GM12878 (cell line): Measurements from ENCODE around the gene RASGRP2. TPM values are rescaled to one million over a fixed set of nuclear protein-coding genes. Genes with fewer than 3 reads are reported as not detected.

Experiments used
- KAT2A ChIP-seq: conservative IDR thresholded peaks from 2 replicates; pipeline ENCODE4 v1.6.1; 2011; ENCODE audit warnings: low read depth, low read length; ENCODE audit not compliant: control insufficient read depth
- MYC ChIP-seq: IDR thresholded peaks from 2 replicates; pipeline ENCODE4 v1.6.1; 2011; ENCODE audit warnings: mild to moderate bottlenecking, low read length, moderate library complexity, inconsistent platforms; ENCODE audit not compliant: insufficient read depth, insufficient replicate concordance, insufficient read length, severe bottlenecking
- NR2F1 ChIP-seq: fragments of 450-650 bp; conservative IDR thresholded peaks from 2 replicates; pipeline ENCODE4 v1.6.1; 2017; ENCODE audit warnings: mild to moderate bottlenecking
- POLR2AphosphoS2 ChIP-seq: IDR thresholded peaks from 2 replicates; pipeline ENCODE4 v1.6.1; 2011; ENCODE audit warnings: low read depth, mild to moderate bottlenecking, low read length, improper control_type of control experiment, moderate library complexity
- POLR2AphosphoS5 ChIP-seq: IDR thresholded peaks from 2 replicates; pipeline ENCODE4 v1.6.1; 2011; ENCODE audit warnings: mild to moderate bottlenecking, low read length, inconsistent platforms
- RAD51 ChIP-seq: fragments of 450-650 bp; IDR thresholded peaks from 2 replicates; pipeline ENCODE4 v1.6.1; 2016; ENCODE audit warnings: moderate library complexity, mild to moderate bottlenecking, inconsistent platforms
- SP1 ChIP-seq: IDR thresholded peaks from one replicate; pipeline ENCODE4 v1.6.1; 2011; ENCODE audit warnings: low read depth, low read length
- SUPT20H ChIP-seq: IDR thresholded peaks from 2 replicates; pipeline ENCODE4 v1.6.1; 2011; ENCODE audit warnings: low read depth, mild to moderate bottlenecking, low read length, moderate library complexity, borderline replicate concordance; ENCODE audit not compliant: control insufficient read depth
- TAF1 ChIP-seq: IDR thresholded peaks from 2 replicates; pipeline ENCODE4 v1.6.1; 2011; ENCODE audit warnings: mild to moderate bottlenecking, low read depth, low read length, borderline replicate concordance
- TBL1XR1 ChIP-seq: IDR thresholded peaks from 2 replicates; pipeline ENCODE4 v1.6.1; 2012; ENCODE audit warnings: low read depth, low read length, improper control_type of control experiment
- TCF12 ChIP-seq: IDR thresholded peaks from 2 replicates; pipeline ENCODE4 v1.6.1; 2011; ENCODE audit warnings: low read depth, mild to moderate bottlenecking, low read length
- ZNF207 ChIP-seq: fragments of 450-650 bp; IDR thresholded peaks from 2 replicates; pipeline ENCODE4 v1.6.1; 2014; ENCODE audit warnings: antibody characterized with exemption, mild to moderate bottlenecking, borderline replicate concordance
- ZZZ3 ChIP-seq: IDR thresholded peaks from 2 replicates; pipeline ENCODE4 v1.6.1; 2011; ENCODE audit warnings: low read depth; ENCODE audit not compliant: control insufficient read depth, insufficient read length
- polyA plus RNA-seq, 11 experiments: library from polyadenylated mRNA; depleted of rRNA in 4 of 11; unstranded in 6 of 11; stranded (reverse) in 5 of 11; fragments of >200 nt; fragmentation: Nextera tagmentation in 4 of 11; fragmentation: Illumina TruSeq in 1 of 11; extraction: Ambion mirVana in 4 of 11; extraction: Trizol in 1 of 11; gene quantifications; 1 replicate in 1 of 11; 2 replicates in 10 of 11; pipeline versions ENCODE4 v1.2.1 to v1.2.3, GENCODE V29; 2011 to 2016; ENCODE audit warnings: inconsistent platforms in 2 of 11, missing spikeins in 2 of 11, low read depth in 1 of 11
- total RNA-seq, 4 experiments: library from RNA; depleted of rRNA in 3 of 4; stranded (reverse); fragments of >200 nt in 3 of 4; fragmentation: Illumina TruSeq in 1 of 4; extraction: Trizol in 1 of 4; gene quantifications; 2 replicates each; pipeline versions ENCODE4 v1.2.1 to v1.2.3, GENCODE V29; 2013 to 2021
- TF ChIP-seq, protein P1 (sequence below): IDR thresholded peaks from 2 replicates; pipeline ENCODE4 v1.6.1; 2012; ENCODE audit warnings: low read depth, low read length, improper control_type of control experiment
- TF ChIP-seq, protein P2 (sequence below): fragments of 450-650 bp; formaldehyde crosslinking; IDR thresholded peaks from 2 replicates; pipeline ENCODE4 v1.5.0; 2022; ENCODE audit warnings: mild to moderate bottlenecking, missing genetic modification characterization
- TF ChIP-seq, protein P3 (sequence below): IDR thresholded peaks from 2 replicates; pipeline ENCODE4 v1.6.1; 2011; ENCODE audit warnings: borderline replicate concordance, low read depth, mild to moderate bottlenecking, moderate library complexity, low read length; ENCODE audit not compliant: insufficient read depth, poor library complexity, severe bottlenecking
- TF ChIP-seq, protein P4 (sequence below): IDR thresholded peaks from 2 replicates; pipeline ENCODE4 v1.6.1; 2012; ENCODE audit warnings: low read depth, low read length, improper control_type of control experiment
- TF ChIP-seq, protein P5 (sequence below): fragments of 450-650 bp; IDR thresholded peaks from 2 replicates; pipeline ENCODE4 v1.6.1; 2016; ENCODE audit warnings: mild to moderate bottlenecking, moderate library complexity, borderline replicate concordance

Gene RASGRP2
- total and polyA plus RNA-seq, 10 of the 15 experiments (the other 5 are each of a cell fraction or from before 2014, with no cell fraction given): 0.26 to 9.0 (median 5.4) TPM

DNA sequence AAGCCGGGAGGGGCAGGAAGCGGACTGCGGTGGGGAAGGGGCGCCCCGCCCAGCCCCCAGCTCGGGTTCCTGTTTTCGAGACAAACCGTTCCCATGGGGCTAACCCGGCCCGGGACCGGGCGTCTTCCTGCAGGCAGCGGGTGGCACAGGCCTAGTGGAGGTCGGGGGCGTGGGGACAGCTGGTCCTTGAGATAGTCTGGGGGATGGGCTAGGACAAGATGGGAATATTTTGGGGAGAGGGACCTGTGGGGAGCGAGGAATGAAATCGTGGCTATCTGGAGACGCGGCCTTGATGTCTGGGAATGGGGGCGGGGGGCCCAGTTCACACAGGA lies 1.2 kb upstream of the RASGRP2 start (continued):
- no peak for TF ChIP-seq POLR2AphosphoS2
- TF ChIP-seq TBL1XR1: no peak
- TF ChIP-seq, protein P1, sequence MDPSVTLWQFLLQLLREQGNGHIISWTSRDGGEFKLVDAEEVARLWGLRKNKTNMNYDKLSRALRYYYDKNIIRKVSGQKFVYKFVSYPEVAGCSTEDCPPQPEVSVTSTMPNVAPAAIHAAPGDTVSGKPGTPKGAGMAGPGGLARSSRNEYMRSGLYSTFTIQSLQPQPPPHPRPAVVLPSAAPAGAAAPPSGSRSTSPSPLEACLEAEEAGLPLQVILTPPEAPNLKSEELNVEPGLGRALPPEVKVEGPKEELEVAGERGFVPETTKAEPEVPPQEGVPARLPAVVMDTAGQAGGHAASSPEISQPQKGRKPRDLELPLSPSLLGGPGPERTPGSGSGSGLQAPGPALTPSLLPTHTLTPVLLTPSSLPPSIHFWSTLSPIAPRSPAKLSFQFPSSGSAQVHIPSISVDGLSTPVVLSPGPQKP: no peak
- TF ChIP-seq KAT2A: no peak
- TF ChIP-seq, protein P2, sequence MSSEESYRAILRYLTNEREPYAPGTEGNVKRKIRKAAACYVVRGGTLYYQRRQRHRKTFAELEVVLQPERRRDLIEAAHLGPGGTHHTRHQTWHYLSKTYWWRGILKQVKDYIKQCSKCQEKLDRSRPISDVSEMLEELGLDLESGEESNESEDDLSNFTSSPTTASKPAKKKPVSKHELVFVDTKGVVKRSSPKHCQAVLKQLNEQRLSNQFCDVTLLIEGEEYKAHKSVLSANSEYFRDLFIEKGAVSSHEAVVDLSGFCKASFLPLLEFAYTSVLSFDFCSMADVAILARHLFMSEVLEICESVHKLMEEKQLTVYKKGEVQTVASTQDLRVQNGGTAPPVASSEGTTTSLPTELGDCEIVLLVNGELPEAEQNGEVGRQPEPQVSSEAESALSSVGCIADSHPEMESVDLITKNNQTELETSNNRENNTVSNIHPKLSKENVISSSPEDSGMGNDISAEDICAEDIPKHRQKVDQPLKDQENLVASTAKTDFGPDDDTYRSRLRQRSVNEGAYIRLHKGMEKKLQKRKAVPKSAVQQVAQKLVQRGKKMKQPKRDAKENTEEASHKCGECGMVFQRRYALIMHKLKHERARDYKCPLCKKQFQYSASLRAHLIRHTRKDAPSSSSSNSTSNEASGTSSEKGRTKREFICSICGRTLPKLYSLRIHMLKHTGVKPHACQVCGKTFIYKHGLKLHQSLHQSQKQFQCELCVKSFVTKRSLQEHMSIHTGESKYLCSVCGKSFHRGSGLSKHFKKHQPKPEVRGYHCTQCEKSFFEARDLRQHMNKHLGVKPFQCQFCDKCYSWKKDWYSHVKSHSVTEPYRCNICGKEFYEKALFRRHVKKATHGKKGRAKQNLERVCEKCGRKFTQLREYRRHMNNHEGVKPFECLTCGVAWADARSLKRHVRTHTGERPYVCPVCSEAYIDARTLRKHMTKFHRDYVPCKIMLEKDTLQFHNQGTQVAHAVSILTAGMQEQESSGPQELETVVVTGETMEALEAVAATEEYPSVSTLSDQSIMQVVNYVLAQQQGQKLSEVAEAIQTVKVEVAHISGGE (CRISPR knock-in tag): no peak
- no peak for TF ChIP-seq ZNF207
- no peak for TF ChIP-seq RAD51
- TF ChIP-seq POLR2AphosphoS5: no peak
- TF ChIP-seq SP1: no peak
- TF ChIP-seq ZZZ3: no peak
- TF ChIP-seq, protein P3, sequence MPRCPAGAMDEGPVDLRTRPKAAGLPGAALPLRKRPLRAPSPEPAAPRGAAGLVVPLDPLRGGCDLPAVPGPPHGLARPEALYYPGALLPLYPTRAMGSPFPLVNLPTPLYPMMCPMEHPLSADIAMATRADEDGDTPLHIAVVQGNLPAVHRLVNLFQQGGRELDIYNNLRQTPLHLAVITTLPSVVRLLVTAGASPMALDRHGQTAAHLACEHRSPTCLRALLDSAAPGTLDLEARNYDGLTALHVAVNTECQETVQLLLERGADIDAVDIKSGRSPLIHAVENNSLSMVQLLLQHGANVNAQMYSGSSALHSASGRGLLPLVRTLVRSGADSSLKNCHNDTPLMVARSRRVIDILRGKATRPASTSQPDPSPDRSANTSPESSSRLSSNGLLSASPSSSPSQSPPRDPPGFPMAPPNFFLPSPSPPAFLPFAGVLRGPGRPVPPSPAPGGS: peak; percentile 13
- TF ChIP-seq, protein P4, sequence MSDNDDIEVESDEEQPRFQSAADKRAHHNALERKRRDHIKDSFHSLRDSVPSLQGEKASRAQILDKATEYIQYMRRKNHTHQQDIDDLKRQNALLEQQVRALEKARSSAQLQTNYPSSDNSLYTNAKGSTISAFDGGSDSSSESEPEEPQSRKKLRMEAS: no peak
- TF ChIP-seq TAF1: no peak
- TF ChIP-seq, protein P5, sequence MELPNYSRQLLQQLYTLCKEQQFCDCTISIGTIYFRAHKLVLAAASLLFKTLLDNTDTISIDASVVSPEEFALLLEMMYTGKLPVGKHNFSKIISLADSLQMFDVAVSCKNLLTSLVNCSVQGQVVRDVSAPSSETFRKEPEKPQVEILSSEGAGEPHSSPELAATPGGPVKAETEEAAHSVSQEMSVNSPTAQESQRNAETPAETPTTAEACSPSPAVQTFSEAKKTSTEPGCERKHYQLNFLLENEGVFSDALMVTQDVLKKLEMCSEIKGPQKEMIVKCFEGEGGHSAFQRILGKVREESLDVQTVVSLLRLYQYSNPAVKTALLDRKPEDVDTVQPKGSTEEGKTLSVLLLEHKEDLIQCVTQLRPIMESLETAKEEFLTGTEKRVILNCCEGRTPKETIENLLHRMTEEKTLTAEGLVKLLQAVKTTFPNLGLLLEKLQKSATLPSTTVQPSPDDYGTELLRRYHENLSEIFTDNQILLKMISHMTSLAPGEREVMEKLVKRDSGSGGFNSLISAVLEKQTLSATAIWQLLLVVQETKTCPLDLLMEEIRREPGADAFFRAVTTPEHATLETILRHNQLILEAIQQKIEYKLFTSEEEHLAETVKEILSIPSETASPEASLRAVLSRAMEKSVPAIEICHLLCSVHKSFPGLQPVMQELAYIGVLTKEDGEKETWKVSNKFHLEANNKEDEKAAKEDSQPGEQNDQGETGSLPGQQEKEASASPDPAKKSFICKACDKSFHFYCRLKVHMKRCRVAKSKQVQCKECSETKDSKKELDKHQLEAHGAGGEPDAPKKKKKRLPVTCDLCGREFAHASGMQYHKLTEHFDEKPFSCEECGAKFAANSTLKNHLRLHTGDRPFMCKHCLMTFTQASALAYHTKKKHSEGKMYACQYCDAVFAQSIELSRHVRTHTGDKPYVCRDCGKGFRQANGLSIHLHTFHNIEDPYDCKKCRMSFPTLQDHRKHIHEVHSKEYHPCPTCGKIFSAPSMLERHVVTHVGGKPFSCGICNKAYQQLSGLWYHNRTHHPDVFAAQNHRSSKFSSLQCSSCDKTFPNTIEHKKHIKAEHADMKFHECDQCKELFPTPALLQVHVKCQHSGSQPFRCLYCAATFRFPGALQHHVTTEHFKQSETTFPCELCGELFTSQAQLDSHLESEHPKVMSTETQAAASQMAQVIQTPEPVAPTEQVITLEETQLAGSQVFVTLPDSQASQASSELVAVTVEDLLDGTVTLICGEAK: no peak
- TF ChIP-seq MYC: no peak
- TF ChIP-seq SUPT20H: no peak
- TF ChIP-seq TCF12: peak; percentile 29; the same call in 1 of the 2 replicates
- no peak for TF ChIP-seq NR2F1
